K562 (cell line): ENCODE results near the gene TSHR. TPM values are rescaled to one million over a fixed set of nuclear protein-coding genes. Genes with fewer than 3 reads are reported as not detected.

Experiments
- ATAC-seq: fragments of 200-7000 bp; cut with Tn5 transposase; 3 replicates; pipeline ENCODE4 v1.9.1; 2020; ENCODE audit warnings: moderate library complexity
- BruUV-seq: library from RNA; stranded (reverse); fragments of 400-500 nt; replicated peaks from 2 replicates; lab custom pipeline; 2021; lab: Mats Ljungman, UMichigan
- CTCF ChIA-PET: fragments of 300-600 bp; formaldehyde crosslinking; extraction: SDS; loops from one replicate; lab custom pipeline; 2021; ENCODE audit warnings: low intra/inter-chr PET ratio; lab: Yijun Ruan, JAX
- POLR2A ChIA-PET: fragments of 300-600, 350-650 bp; sonication (Branson Sonifier 250); formaldehyde crosslinking; extraction: SDS; loops from one replicate; lab custom pipeline; 2021; ENCODE audit warnings: antibody characterized with exemption, inconsistent platforms; lab: Yijun Ruan, JAX
- DNase-seq, 4 experiments: peaks; one replicate each; pipeline versions ENCODE4 v3.0.0 to v3.0.0-alpha.2; 2011 to 2018; ENCODE audit warnings: low spot score in 3 of 4, mixed read lengths in 3 of 4; ENCODE audit errors: extremely low read depth in 1 of 4
- FAIRE-seq: peaks from 2 replicates; lab custom pipeline; 2011; peaks lifted over from hg19 to GRCh38; lab: Jason Lieb, UNC
- H2AFZ ChIP-seq: 2 replicates; pipeline ENCODE4 v1.6.0; 2011; ENCODE audit warnings: low read depth, low read length, control low read depth, inconsistent platforms
- H3K27ac ChIP-seq: fragments of 200-600 bp; 3 replicates; pipeline ENCODE4 v1.8.0; 2011; ENCODE audit warnings: low read depth, mild to moderate bottlenecking, control low read depth, inconsistent platforms, low read length, moderate library complexity, mixed read lengths; ENCODE audit errors: extremely low read depth
- H3K27me3 ChIP-seq, 2 experiments: fragments of 300-600 bp in 1 of 2; 2 replicates in 1 of 2; 3 replicates in 1 of 2; pipeline versions ENCODE4 v1.6.0 to v1.8.0; 2011; ENCODE audit warnings: inconsistent platforms in 2 of 2, low read length in 2 of 2, mild to moderate bottlenecking in 1 of 2, mixed read lengths in 1 of 2, moderate library complexity in 1 of 2; ENCODE audit not compliant: control insufficient read depth in 2 of 2, insufficient read depth in 2 of 2
- H3K36me3 ChIP-seq: fragments of 300-600 bp; 3 replicates; pipeline ENCODE4 v1.8.0; 2011; ENCODE audit warnings: mild to moderate bottlenecking, low read length, inconsistent platforms; ENCODE audit not compliant: control insufficient read depth, insufficient read depth
- H3K4me1 ChIP-seq, 2 experiments: fragments of 200-600 bp in 1 of 2; replicated peaks in 1 of 2; 2 replicates in 1 of 2; 3 replicates in 1 of 2; pipeline versions ENCODE4 v1.5.1 to v1.8.0; 2011; ENCODE audit warnings: inconsistent platforms in 2 of 2, low read length in 2 of 2, mild to moderate bottlenecking in 1 of 2, mixed read lengths in 1 of 2, moderate library complexity in 1 of 2; ENCODE audit not compliant: control insufficient read depth in 2 of 2, insufficient read depth in 2 of 2
- H3K4me2 ChIP-seq: 2 replicates; pipeline ENCODE4 v1.6.1; 2011; ENCODE audit warnings: low read length, control low read depth, inconsistent platforms, mixed read lengths; ENCODE audit not compliant: insufficient read depth
- H3K4me3 ChIP-seq: fragments of 200-600 bp; sonication (generic), shearing (Covaris generic); 2 replicates; pipeline ENCODE4 v1.5.1; 2016; ENCODE audit warnings: control low read depth, inconsistent platforms
- H3K79me2 ChIP-seq: fragments of 200-600 bp; 3 replicates; pipeline ENCODE4 v1.8.0; 2011; ENCODE audit warnings: low read length, inconsistent platforms; ENCODE audit not compliant: control insufficient read depth, insufficient read depth
- H3K9ac ChIP-seq, 2 experiments: 2 replicates each; pipeline versions ENCODE4 v1.6.0 to v1.6.1; 2011; ENCODE audit warnings: low read depth in 2 of 2, low read length in 2 of 2, control low read depth in 1 of 2, inconsistent platforms in 1 of 2, mild to moderate bottlenecking in 1 of 2, mixed read lengths in 1 of 2; ENCODE audit not compliant: insufficient read depth in 1 of 2
- H3K9me1 ChIP-seq: one replicate; pipeline ENCODE4 v1.6.0; 2011; ENCODE audit warnings: inconsistent platforms, mild to moderate bottlenecking, low read length, moderate library complexity; ENCODE audit not compliant: control insufficient read depth, insufficient read depth
- H3K9me3 ChIP-seq: replicated peaks from 2 replicates; pipeline ENCODE4 v1.5.1; 2011; ENCODE audit warnings: low read depth, low read length, inconsistent platforms; ENCODE audit not compliant: control insufficient read depth, insufficient read depth
- H4K20me1 ChIP-seq: replicated peaks from 2 replicates; pipeline ENCODE4 v1.6.1; 2011; ENCODE audit warnings: low read length, inconsistent platforms, mixed read lengths; ENCODE audit not compliant: control insufficient read depth, insufficient read depth
- ARID1B ChIP-seq: fragments of 450-650 bp; IDR thresholded peaks from 2 replicates; pipeline ENCODE4 v1.6.1; 2016; ENCODE audit warnings: antibody characterized with exemption, mild to moderate bottlenecking, inconsistent platforms
- ARID3A ChIP-seq: IDR thresholded peaks from 2 replicates; pipeline ENCODE4 v1.6.1; 2012; ENCODE audit warnings: low read depth, low read length, improper control_type of control experiment, borderline replicate concordance
- CBX5 ChIP-seq: IDR thresholded peaks from 2 replicates; pipeline ENCODE4 v1.6.1; 2014; ENCODE audit warnings: low read depth, borderline replicate concordance
- E2F3 ChIP-seq: fragments of 250-450 bp; sonication (Bioruptor Pico); IDR thresholded peaks from 2 replicates; pipeline ENCODE4 v1.4.0; 2020; ENCODE audit warnings: mild to moderate bottlenecking
- ERF ChIP-seq: fragments of 450-650 bp; formaldehyde crosslinking; IDR thresholded peaks from 2 replicates; pipeline ENCODE4 v1.4.0; 2020; ENCODE audit warnings: mild to moderate bottlenecking, mixed read lengths
- GABPB1 ChIP-seq: sonication (generic); formaldehyde crosslinking; IDR thresholded peaks from 2 replicates; pipeline ENCODE4 v1.8.0; 2022; ENCODE audit warnings: mild to moderate bottlenecking, missing genetic modification reagents
- HIVEP1 ChIP-seq: fragments of 250-450 bp; sonication (Bioruptor Pico); IDR thresholded peaks from 2 replicates; pipeline ENCODE4 v1.4.0; 2020; ENCODE audit warnings: mild to moderate bottlenecking
- SMAD3 ChIP-seq: fragments of 450-650 bp; formaldehyde crosslinking; conservative IDR thresholded peaks from 2 replicates; pipeline ENCODE4 v1.4.0; 2020; ENCODE audit warnings: mild to moderate bottlenecking
- SMARCA4 ChIP-seq: fragments of 450-650 bp; IDR thresholded peaks from 2 replicates; pipeline ENCODE4 v1.6.1; 2016
- SMC3 ChIP-seq: conservative IDR thresholded peaks from 2 replicates; pipeline ENCODE4 v1.6.1; 2011; ENCODE audit warnings: low read depth, low read length, improper control_type of control experiment; ENCODE audit not compliant: insufficient read depth
- SNIP1 ChIP-seq: fragments of 450-650 bp; IDR thresholded peaks from 2 replicates; pipeline ENCODE4 v1.7.1; 2017; ENCODE audit warnings: low read depth, mild to moderate bottlenecking
- SP2 ChIP-seq: IDR thresholded peaks from 2 replicates; pipeline ENCODE4 v1.6.1; 2011; ENCODE audit warnings: mild to moderate bottlenecking, low read depth, low read length, moderate library complexity; ENCODE audit not compliant: poor library complexity, severe bottlenecking; ENCODE audit errors: extremely low read depth
- SPI1 ChIP-seq: IDR thresholded peaks from 2 replicates; pipeline ENCODE4 v1.6.1; 2011; ENCODE audit warnings: low read depth, low read length, control low read depth, borderline replicate concordance
- TCF3 ChIP-seq: sonication (generic); formaldehyde crosslinking; IDR thresholded peaks from 2 replicates; pipeline ENCODE4 v1.4.0; 2020; ENCODE audit warnings: mild to moderate bottlenecking, missing genetic modification reagents
- TEAD4 ChIP-seq, 2 experiments: sonication (generic) in 1 of 2; formaldehyde crosslinking in 1 of 2; IDR thresholded peaks; 2 replicates each; pipeline versions ENCODE4 v1.6.1 to v1.8.0; 2012 to 2022; ENCODE audit warnings: borderline replicate concordance in 1 of 2, inconsistent platforms in 1 of 2, low read length in 1 of 2, mild to moderate bottlenecking in 1 of 2, missing genetic modification reagents in 1 of 2
- ZNF274 ChIP-seq: IDR thresholded peaks from 2 replicates; pipeline ENCODE4 v1.6.1; 2011; ENCODE audit warnings: low read depth, mild to moderate bottlenecking, low read length, moderate library complexity, borderline replicate concordance
- ZNF830 ChIP-seq: fragments of 250-450 bp; sonication (Bioruptor Pico); IDR thresholded peaks from 2 replicates; pipeline ENCODE4 v1.5.0; 2021; ENCODE audit warnings: mild to moderate bottlenecking
- WGBS: fragments of 100-300 bp; shearing (Covaris generic); methylation state at CpG from one replicate; pipeline ENCODE4 v1.1.6; 2016; ENCODE audit warnings: low coverage, mixed read lengths; ENCODE audit not compliant: insufficient coverage; ENCODE audit errors: missing lambda C conversion rate; 5-methylcytosine and 5-hydroxymethylcytosine counted together
- in situ Hi-C: fragments of 300-500 bp; cut with MboI; formaldehyde crosslinking; loops from 4 replicates; pipeline ENCODE4 v1.15.0; 2018; ENCODE audit warnings: inconsistent platforms, mixed read lengths
- intact Hi-C: fragments of 100-400 bp; cut with micrococcal nuclease; formaldehyde crosslinking; loops from 2 replicates; pipeline ENCODE4 v1.14.2; 2022
- polyA plus RNA-seq, 8 experiments: library from polyadenylated mRNA; depleted of rRNA in 4 of 8; stranded (reverse) in 5 of 8; unstranded in 3 of 8; fragments of >200 nt; fragmentation: Nextera tagmentation in 2 of 8; fragmentation: Illumina TruSeq in 1 of 8; extraction: Ambion mirVana in 2 of 8; extraction: Trizol in 1 of 8; gene quantifications; 2 replicates each; pipeline versions ENCODE4 v1.2.1 to v1.2.3, GENCODE V29; 2011 to 2014; ENCODE audit warnings: inconsistent platforms in 1 of 8, missing spikeins in 1 of 8
- total RNA-seq, 7 experiments: library from RNA; depleted of rRNA in 6 of 7; stranded (reverse); fragments of >200 nt in 6 of 7; fragmentation: Illumina TruSeq in 2 of 7; extraction: Trizol in 2 of 7; gene quantifications; 2 replicates each; pipeline versions ENCODE4 v1.2.1 to v1.2.3, GENCODE V29; 2011 to 2021; ENCODE audit warnings: low replicate concordance in 1 of 7

TSHR gene
- total and polyA plus RNA-seq, 9 of the 15 experiments (the other 6 are each of a cell fraction or from before 2014, with no cell fraction given) = 0.01 to 0.10 TPM; not detected in 7

- in situ Hi-C loops = no loop called here
- H3K27ac ChIP-seq = no peak overlapping the region
- H3K4me1 ChIP-seq = peaks cover 0 to 17% of the 10 kb centered on the region in 2 experiments; a peak in 2 of 5 replicates
- H3K36me3 ChIP-seq = no peaks in the 10 kb centered on the region
- FAIRE-seq = no peak
- ChIA-PET POLR2A (no interaction called here), CTCF (no interaction called here)
- no peak overlapping the region; the same call in 1 of the 2 replicates for H3K4me2 ChIP-seq
- no peaks in the 10 kb centered on the region for H4K20me1 ChIP-seq
- 20% methylated on average over 1 of the region's 1 CpG for WGBS
- no peaks in the 10 kb centered on the region for H3K9me3 ChIP-seq
- H3K4me3 ChIP-seq = no peak overlapping the region
- H3K9me1 ChIP-seq = no peaks in the 10 kb centered on the region
- no TSS peak for BruUV-seq
- no peaks in the 10 kb centered on the region for H3K27me3 ChIP-seq
- H3K9ac ChIP-seq = no peak overlapping the region
- no peak for DNase-seq
- H2AFZ ChIP-seq = no peak overlapping the region
- intact Hi-C loops = no loop called here
- no peaks in the 10 kb centered on the region for H3K79me2 ChIP-seq
- ATAC-seq = no peak
- TF ChIP-seq SP2 = no peak
- TF ChIP-seq HIVEP1 (CRISPR knock-in tag) = no peak
- no peak for TF ChIP-seq E2F3 (CRISPR knock-in tag)
- no peak for TF ChIP-seq SMAD3
- TF ChIP-seq GABPB1 = no peak
- no peak for TF ChIP-seq ERF (CRISPR knock-in tag)
- TF ChIP-seq ZNF830 (CRISPR knock-in tag) = no peak
- TF ChIP-seq CBX5 = no peak
- TF ChIP-seq, all 486 proteins: peak for 0
These were observed 51.7 kb downstream of the TSHR start for GRCh38 chr14:81007131-81007530.

GRCh38 chr14:81009346-81009745, 53.9 kb downstream of the TSHR start:
- Histone ChIP-seq H3K4me2 (no peak overlapping the region), H3K27me3 (no peaks in the 10 kb centered on the region), H3K9me1 (no peaks in the 10 kb centered on the region), H3K79me2 (no peaks in the 10 kb centered on the region), H3K27ac (no peak overlapping the region), H3K36me3 (no peaks in the 10 kb centered on the region), H4K20me1 (no peaks in the 10 kb centered on the region), H2AFZ (0 out of 2 replicates have a peak overlapping the region, but pooled peaks have one; percentile 27), H3K9me3 (no peaks in the 10 kb centered on the region), H3K9ac (no peak overlapping the region), H3K4me3 (no peak overlapping the region), H3K4me1 (peaks cover 0 to 17% of the 10 kb centered on the region in 2 experiments; a peak in 2 of 5 replicates)
- intact Hi-C loops = no loop called here
- no TSS peak for BruUV-seq
- WGBS = 4% methylated on average over 2 of the region's 2 CpGs
- DNase-seq (peak in 1 of 4 experiments; percentile 13), ATAC-seq (peak; percentile 56; the same call in 1 of the 3 replicates), FAIRE-seq (peak; percentile 11)
- in situ Hi-C loops = no loop called here
- ChIA-PET POLR2A (no interaction called here), CTCF (no interaction called here)
- TF ChIP-seq ARID3A (no peak), SNIP1 (no peak), TEAD4 (IDR thresholded peaks at IDR 0.05; ENCODE audit: low read length) (peak; percentile 72), TEAD4 (CRISPR knock-in tag; IDR thresholded peaks at IDR 0.05; ENCODE audit: borderline replicate concordance) (no peak), ZNF274 (no peak), SPI1 (peak; percentile 23; the same call in 1 of the 2 replicates), SMARCA4 (peak; percentile 28; the same call in 1 of the 2 replicates), SMC3 (no peak), ARID1B (peak; percentile 72), TCF3 (peak; percentile 73)
